Fibroblast of lung (primary cell): Measurements from ENCODE around the gene LDLRAD4.

Source experiments
- EZH2 ChIP-seq: IDR thresholded peaks from 2 replicates; pipeline ENCODE4 v1.5.1; 2012; ENCODE audit warnings: low read length, control low read depth, mild to moderate bottlenecking; ENCODE audit errors: missing control alignments
- TF ChIP-seq, protein P1 (sequence below), 2 donors: IDR thresholded peaks in 1 of 2; conservative IDR thresholded peaks in 1 of 2; 1 replicate in 1 of 2; 2 replicates in 1 of 2; pipeline ENCODE4 v1.5.1; 2011 to 2012; ENCODE audit warnings: low read length in 2 of 2, control low read depth in 1 of 2, inconsistent platforms in 1 of 2, low read depth in 1 of 2, mild to moderate bottlenecking in 1 of 2

DNA sequence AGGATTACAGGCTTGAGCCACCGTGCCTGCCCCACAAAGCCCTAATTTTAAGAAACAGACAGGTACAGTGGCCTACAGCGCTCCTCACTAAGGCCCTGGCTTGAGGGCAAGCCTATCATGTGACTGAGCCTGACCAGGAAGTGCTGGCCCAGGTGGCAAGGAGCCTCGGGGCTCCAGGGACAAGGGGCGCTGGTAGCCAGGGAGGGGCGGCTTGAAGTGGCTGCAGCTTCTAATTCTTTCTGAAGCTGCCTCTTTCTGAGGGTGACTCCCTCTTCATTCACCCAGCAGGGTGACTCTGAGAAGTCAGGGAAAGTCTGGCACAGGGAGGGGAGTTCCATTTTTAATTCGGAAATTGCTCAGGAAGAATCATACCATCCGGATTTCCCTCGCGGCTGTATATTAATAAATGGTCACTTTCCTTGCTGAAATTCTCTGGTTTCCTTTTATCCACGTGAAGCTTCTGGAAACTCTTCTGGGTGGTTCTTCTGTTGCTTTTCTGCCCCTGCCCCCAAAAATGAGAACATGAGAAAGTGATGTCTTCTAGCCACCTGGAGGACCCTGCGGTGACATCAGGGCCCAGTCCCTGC, 392.1 kb downstream of the LDLRAD4 start:
- TF ChIP-seq, protein P1, sequence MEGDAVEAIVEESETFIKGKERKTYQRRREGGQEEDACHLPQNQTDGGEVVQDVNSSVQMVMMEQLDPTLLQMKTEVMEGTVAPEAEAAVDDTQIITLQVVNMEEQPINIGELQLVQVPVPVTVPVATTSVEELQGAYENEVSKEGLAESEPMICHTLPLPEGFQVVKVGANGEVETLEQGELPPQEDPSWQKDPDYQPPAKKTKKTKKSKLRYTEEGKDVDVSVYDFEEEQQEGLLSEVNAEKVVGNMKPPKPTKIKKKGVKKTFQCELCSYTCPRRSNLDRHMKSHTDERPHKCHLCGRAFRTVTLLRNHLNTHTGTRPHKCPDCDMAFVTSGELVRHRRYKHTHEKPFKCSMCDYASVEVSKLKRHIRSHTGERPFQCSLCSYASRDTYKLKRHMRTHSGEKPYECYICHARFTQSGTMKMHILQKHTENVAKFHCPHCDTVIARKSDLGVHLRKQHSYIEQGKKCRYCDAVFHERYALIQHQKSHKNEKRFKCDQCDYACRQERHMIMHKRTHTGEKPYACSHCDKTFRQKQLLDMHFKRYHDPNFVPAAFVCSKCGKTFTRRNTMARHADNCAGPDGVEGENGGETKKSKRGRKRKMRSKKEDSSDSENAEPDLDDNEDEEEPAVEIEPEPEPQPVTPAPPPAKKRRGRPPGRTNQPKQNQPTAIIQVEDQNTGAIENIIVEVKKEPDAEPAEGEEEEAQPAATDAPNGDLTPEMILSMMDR (conservative IDR thresholded peaks at IDR 0.05 in 1 of 2, IDR thresholded peaks at IDR 0.05 in 1 of 2; ENCODE audit: low read depth in 1 of 2, low read length in 2 of 2): no peak
- TF ChIP-seq EZH2: no peak
